ENCODE results near the gene SWI5. TPM values are rescaled to one million over a fixed set of nuclear protein-coding genes. Genes with fewer than 3 reads are reported as not detected.

Gene SWI5
- total RNA-seq, 3 donors from 2014 or later (not counting 1 experiment from before 2014, with no cell fraction given) = 6.3 to 9.3 (median 8.4) TPM

GRCh38 chr9:128296340-128297220 is 20.5 kb downstream of the SWI5 start:
- H3K9me3 Mint-ChIP-seq = no peaks in the 10 kb centered on the region
- Histone ChIP-seq H3K27me3 (ENCODE audit: control insufficient read depth, insufficient read depth, low read length) (no peaks in the 10 kb centered on the region), H3K27ac (ENCODE audit: low read length) (no peak overlapping the region), H3K4me1 (ENCODE audit: control insufficient read depth, insufficient read depth, low read length) (peaks cover 16% of the 10 kb centered on the region), H3K4me3 (ENCODE audit: low read length) (no peak overlapping the region), H3K36me3 (ENCODE audit: control insufficient read depth, insufficient read depth, low read length) (no peaks in the 10 kb centered on the region), H3K9me3 (ENCODE audit: control insufficient read depth, insufficient read depth, low read length) (no peaks in the 10 kb centered on the region)
- no peak overlapping the region for H3K4me3 Mint-ChIP-seq
- no peak for TF ChIP-seq CTCF (IDR thresholded peaks at IDR 0.05)
- no peaks in the 10 kb centered on the region for H3K27me3 Mint-ChIP-seq (ENCODE audit: low read depth in 2 of 2)
- intact Hi-C loops (cut with micrococcal nuclease) = no loop called here
- WGBS (ENCODE audit: insufficient coverage) = 91% methylated on average over 14 of the region's 16 CpGs
- no peaks in the 10 kb centered on the region for H3K4me1 Mint-ChIP-seq
- no peak for DNase-seq
- no peak for ATAC-seq
- H3K27ac Mint-ChIP-seq = no peak overlapping the region
- H3K36me3 Mint-ChIP-seq = no peaks in the 10 kb centered on the region

- Mint-ChIP-seq H3K36me3 (no peaks in the 10 kb centered on the region), H3K9me3 (no peaks in the 10 kb centered on the region), H3K4me3 (no peak overlapping the region), H3K27me3 (ENCODE audit: low read depth in 2 of 2) (no peaks in the 10 kb centered on the region), H3K4me1 (no peaks in the 10 kb centered on the region), H3K27ac (no peak overlapping the region)
- DNase-seq (no peak), ATAC-seq (no peak)
- 98% methylated on average over 2 of the region's 2 CpGs for WGBS (ENCODE audit: insufficient coverage)
- TF ChIP-seq CTCF (IDR thresholded peaks at IDR 0.05) = no peak
- H3K4me3 ChIP-seq (ENCODE audit: low read length) = no peak overlapping the region
- intact Hi-C loops (cut with micrococcal nuclease) = no loop called here
- no peaks in the 10 kb centered on the region for H3K27me3 ChIP-seq (ENCODE audit: control insufficient read depth, insufficient read depth, low read length)
- H3K4me1 ChIP-seq (ENCODE audit: control insufficient read depth, insufficient read depth, low read length) = peaks cover 16% of the 10 kb centered on the region
- H3K36me3 ChIP-seq (ENCODE audit: control insufficient read depth, insufficient read depth, low read length) = no peaks in the 10 kb centered on the region
- no peak overlapping the region for H3K27ac ChIP-seq (ENCODE audit: low read length)
- H3K9me3 ChIP-seq (ENCODE audit: control insufficient read depth, insufficient read depth, low read length) = no peaks in the 10 kb centered on the region
Observed at GRCh38 chr9:128297221-128297773, 21.2 kb downstream of the SWI5 start.

- no peak overlapping the region for H3K4me3 Mint-ChIP-seq
- no peak for TF ChIP-seq CTCF (IDR thresholded peaks at IDR 0.05)
- Histone ChIP-seq H3K4me3 (ENCODE audit: low read length) (no peak overlapping the region), H3K4me1 (ENCODE audit: control insufficient read depth, insufficient read depth, low read length) (peaks cover 16% of the 10 kb centered on the region), H3K36me3 (ENCODE audit: control insufficient read depth, insufficient read depth, low read length) (no peaks in the 10 kb centered on the region), H3K9me3 (ENCODE audit: control insufficient read depth, insufficient read depth, low read length) (no peaks in the 10 kb centered on the region), H3K27me3 (ENCODE audit: control insufficient read depth, insufficient read depth, low read length) (no peaks in the 10 kb centered on the region), H3K27ac (ENCODE audit: low read length) (no peak overlapping the region)
- intact Hi-C loops (cut with micrococcal nuclease) = no loop called here
- H3K27ac Mint-ChIP-seq = no peak overlapping the region
- H3K27me3 Mint-ChIP-seq (ENCODE audit: low read depth in 2 of 2) = no peaks in the 10 kb centered on the region
- H3K9me3 Mint-ChIP-seq = no peaks in the 10 kb centered on the region
- no peak for ATAC-seq
- peak in 1 of 2 donors; percentile 1 for DNase-seq
- no peaks in the 10 kb centered on the region for H3K4me1 Mint-ChIP-seq
- 92% methylated on average over 19 of the region's 20 CpGs for WGBS (ENCODE audit: insufficient coverage)
- H3K36me3 Mint-ChIP-seq = no peaks in the 10 kb centered on the region
Observed at GRCh38 chr9:128298535-128299482, 22.7 kb downstream of the SWI5 start.

Measured in natural killer cell (primary cell).